ENCODE measurements around the gene NUDC.
"Not testable (repeated sequence)": the region's sequence is repeated elsewhere in the genome, so short reads cannot be mapped to it uniquely, and the experiment has no call there.

The NUDC gene

GRCh38 chr1:26912147-26912490, 9.4 kb upstream of the NUDC start:
- DNase-seq: no peak

- DNase-seq: no peak
Observed at GRCh38 chr1:26913389-26913753, 8.2 kb upstream of the NUDC start.

GRCh38 chr1:26913754-26914619, 7.6 kb upstream of the NUDC start, which contains the start of gene NR0B2:
TSS of gene NR0B2 (minus strand) at chr1:26913975. CDS start at chr1:26913940, 35 bp downstream.
- no peak for DNase-seq

DNA sequence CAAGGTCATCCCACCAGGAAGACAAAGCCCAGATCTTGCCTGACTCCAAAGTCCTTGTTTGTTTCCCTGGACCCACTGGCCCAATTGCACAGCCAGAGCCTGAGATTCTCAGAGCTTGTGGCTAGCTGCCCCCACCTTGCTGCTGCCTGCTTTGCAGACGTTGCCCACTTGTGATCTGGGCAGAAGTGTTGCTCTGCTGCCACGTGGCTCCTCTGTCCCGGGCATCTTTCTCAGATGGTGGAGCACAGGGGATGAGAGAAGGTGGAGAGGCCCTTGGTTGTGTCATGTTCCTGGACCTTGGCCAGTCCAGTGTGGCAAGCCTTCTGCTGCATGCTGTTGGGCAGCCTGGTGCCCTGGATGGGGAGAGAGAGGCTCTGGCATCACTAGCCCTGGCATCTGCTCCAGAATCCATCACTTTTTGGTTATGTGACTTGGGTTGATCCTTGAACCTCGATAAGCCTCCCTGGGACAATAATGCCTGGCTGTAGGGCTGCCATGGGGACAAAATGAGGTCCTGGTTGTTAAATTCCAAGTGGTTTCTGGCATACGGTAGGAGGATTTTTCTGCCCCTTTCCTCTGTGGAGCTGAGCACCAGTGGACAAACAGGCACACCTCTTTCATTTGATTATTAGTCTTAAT, 6.2 kb upstream of the NUDC start:
- no peak for DNase-seq

DNA sequence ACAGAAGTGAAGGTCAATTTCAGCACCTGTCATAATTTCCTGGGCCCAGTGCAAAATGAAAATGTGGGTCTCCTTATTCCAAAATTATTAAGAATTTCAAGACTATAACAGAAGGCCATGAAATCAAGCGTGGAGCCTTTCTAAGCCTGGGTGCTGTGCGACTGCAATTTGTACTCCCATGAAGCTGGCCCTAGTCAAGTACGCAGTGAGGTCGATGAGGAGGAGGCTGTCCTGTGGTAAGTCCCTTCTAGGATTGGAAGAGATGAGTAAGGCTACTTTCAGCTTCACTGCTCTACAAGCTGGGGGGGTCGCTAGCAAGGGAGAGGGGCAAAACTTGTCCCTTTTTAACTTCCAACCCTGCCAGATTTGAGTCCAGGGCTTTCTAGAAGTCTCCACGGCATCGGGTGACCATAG, 410 bp upstream of the NUDC start:
- DNase-seq: no peak

DNA sequence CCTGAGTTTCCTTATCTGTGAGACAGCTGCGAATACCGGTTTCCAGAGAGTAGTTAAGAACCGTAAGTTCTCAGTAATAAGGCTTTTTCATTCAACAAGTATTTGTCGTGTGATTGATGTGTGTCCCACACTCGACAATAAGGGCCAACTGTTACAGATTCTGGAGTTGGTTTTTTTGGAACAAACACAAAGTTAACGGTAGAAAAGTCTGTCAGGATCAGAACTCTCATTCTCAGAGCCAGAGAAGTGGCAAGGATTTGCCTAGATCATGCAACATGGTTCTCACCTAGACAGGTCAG, 837 bp downstream of the NUDC start:
- DNase-seq: no peak

GRCh38 chr1:26922901-26923300, 1.4 kb downstream of the NUDC start:
- no peak for DNase-seq

DNA sequence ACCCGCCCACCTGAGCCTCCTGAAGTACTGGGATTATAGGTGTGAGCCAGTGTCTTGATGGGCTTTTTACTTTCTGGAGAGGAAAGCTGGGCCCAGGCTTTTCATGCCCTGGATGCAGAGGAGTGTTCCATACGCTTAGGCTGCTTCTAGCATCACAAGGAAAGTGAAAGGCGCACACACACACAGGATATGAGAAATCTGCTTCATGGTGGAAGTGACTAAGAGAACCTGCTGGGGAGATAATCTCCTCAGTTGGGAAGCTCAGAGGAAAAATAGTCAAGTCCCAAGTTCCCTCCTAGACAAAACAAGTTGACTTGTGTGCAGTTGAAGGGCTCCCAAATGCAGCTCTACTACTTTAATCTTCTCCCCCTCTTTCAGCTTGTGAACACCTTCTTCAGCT, 2.2 kb downstream of the NUDC start:
- no peak for DNase-seq

DNA sequence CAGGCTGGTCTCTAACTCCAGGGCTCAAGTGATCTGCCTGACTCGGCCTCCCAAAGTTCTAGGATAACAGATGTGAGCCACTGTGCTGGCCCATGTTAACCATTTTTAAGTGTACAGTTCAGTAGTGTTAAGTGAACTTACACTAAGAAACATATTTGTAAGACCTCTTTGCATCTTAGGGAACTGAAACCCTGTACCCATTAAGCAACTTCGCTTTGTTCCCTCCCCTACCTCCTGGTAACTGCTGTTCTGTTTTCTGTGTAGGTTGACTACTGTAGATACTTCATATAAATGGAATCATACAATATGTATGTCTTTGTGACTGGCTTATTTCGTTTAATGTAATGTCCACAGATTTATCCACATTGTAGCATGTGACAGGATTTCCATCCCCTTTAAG, 11.0 kb downstream of the NUDC start:
- DNase-seq: no peak

- DNase-seq: no peak
Observed at GRCh38 chr1:26936823-26937222, 15.3 kb downstream of the NUDC start.

GRCh38 chr1:26938004-26938658, 16.6 kb downstream of the NUDC start:
- no peak for DNase-seq

- no peak for DNase-seq
Observed at GRCh38 chr1:26938659-26939025, 17.1 kb downstream of the NUDC start.

- DNase-seq: no peak
Observed at GRCh38 chr1:26941311-26941710, 19.8 kb downstream of the NUDC start.

DNA sequence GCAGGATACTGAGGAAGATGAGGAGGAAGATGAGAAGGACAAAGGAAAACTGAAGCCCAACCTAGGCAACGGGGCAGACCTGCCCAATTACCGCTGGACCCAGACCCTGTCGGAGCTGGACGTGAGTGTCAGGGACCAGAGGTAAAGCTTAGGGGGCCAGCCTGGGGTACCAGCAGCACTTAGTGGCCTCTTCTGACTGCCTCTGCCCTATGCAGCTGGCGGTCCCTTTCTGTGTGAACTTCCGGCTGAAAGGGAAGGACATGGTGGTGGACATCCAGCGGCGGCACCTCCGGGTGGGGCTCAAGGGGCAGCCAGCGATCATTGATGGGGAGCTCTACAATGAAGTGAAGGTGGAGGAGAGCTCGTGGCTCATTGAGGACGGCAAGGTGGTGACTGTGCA, 21.1 kb downstream of the NUDC start:
- DNase-seq: no peak

GRCh38 chr1:26945138-26945537, 23.6 kb downstream of the NUDC start:
- DNase-seq: no peak

GRCh38 chr1:26945728-26946127, 24.2 kb downstream of the NUDC start:
- DNase-seq: no peak

GRCh38 chr1:26946270-26946669, 24.7 kb downstream of the NUDC start:
- no peak for DNase-seq

GRCh38 chr1:26948725-26949057, 27.1 kb downstream of the NUDC start:
- DNase-seq: not testable (repeated sequence)

- DNase-seq: no peak
Observed at GRCh38 chr1:26949266-26949925, 27.9 kb downstream of the NUDC start.

- DNase-seq: no peak
Observed at GRCh38 chr1:26949926-26950319, 28.4 kb downstream of the NUDC start.

GRCh38 chr1:26950602-26951001, 29.1 kb downstream of the NUDC start:
- DNase-seq: no peak

DNA sequence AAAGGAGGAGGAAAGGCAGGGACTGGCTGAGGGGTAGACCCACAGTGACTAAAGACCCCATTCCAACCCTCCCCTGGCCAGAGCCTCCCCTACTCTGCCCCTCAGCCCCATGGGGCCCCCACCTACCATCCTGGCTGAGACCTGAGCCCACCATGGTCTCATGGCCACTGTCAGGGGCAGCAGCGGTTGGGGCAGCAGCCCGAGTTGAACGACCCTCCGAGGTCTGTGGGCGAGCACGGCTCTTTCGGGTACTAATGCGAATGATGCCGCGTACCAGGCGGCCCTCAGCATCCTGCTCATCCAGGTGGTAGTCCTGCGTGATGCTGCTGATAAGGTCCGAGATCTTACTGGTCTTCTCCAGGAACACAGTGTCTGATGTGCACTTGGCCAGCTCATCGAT, 29.7 kb downstream of the NUDC start:
- no peak for DNase-seq

GRCh38 chr1:26951821-26952497, 30.4 kb downstream of the NUDC start:
- DNase-seq: no peak
